Measurements from ENCODE around the gene MEN1. TPM values are rescaled to one million over a fixed set of nuclear protein-coding genes. Genes with fewer than 3 reads are reported as not detected.

Gene MEN1
- total RNA-seq, 1 donor from 2014 or later: 24.6 TPM

- peaks cover 8% of the 10 kb centered on the region for H3K36me3 ChIP-seq (ENCODE audit: control insufficient read depth, insufficient read depth, low read length)
- DNase-seq (ENCODE audit: low read depth): peak; percentile 34
- no peak for TF ChIP-seq CTCF (IDR thresholded peaks at IDR 0.05; ENCODE audit: insufficient read depth, low read length, poor library complexity, severe bottlenecking)
Observed at GRCh38 chr11:64777449-64778222, 32.7 kb downstream of the MEN1 start.

GRCh38 chr11:64776875-64777274, 33.5 kb downstream of the MEN1 start:
- no peak for TF ChIP-seq CTCF (IDR thresholded peaks at IDR 0.05; ENCODE audit: insufficient read depth, low read length, poor library complexity, severe bottlenecking)
- DNase-seq (ENCODE audit: low read depth): no peak
- Histone ChIP-seq H3K4me3 (ENCODE audit: low read depth, low read length) (peak overlapping the region; percentile 95), H3K27me3 (ENCODE audit: control insufficient read depth, insufficient read depth, low read length) (no peaks in the 10 kb centered on the region), H3K36me3 (ENCODE audit: control insufficient read depth, insufficient read depth, low read length) (peaks cover 8% of the 10 kb centered on the region)

More at GRCh38 chr11:64777449-64778222, 32.7 kb downstream of the MEN1 start:
- no peaks in the 10 kb centered on the region for H3K27me3 ChIP-seq (ENCODE audit: control insufficient read depth, insufficient read depth, low read length)
- H3K4me3 ChIP-seq (ENCODE audit: low read depth, low read length): peak overlapping the region; percentile 95

GRCh38 chr11:64776425-64776824, 33.9 kb downstream of the MEN1 start:
- H3K27me3 ChIP-seq (ENCODE audit: control insufficient read depth, insufficient read depth, low read length): no peaks in the 10 kb centered on the region
- TF ChIP-seq CTCF (IDR thresholded peaks at IDR 0.05; ENCODE audit: insufficient read depth, low read length, poor library complexity, severe bottlenecking): no peak
- H3K36me3 ChIP-seq (ENCODE audit: control insufficient read depth, insufficient read depth, low read length): peaks cover 8% of the 10 kb centered on the region
- peak overlapping the region; percentile 95 for H3K4me3 ChIP-seq (ENCODE audit: low read depth, low read length)
- DNase-seq (ENCODE audit: low read depth): no peak

- no peak for TF ChIP-seq CTCF (IDR thresholded peaks at IDR 0.05; ENCODE audit: insufficient read depth, low read length, poor library complexity, severe bottlenecking)
- Histone ChIP-seq H3K4me3 (ENCODE audit: low read depth, low read length) (no peak overlapping the region), H3K27me3 (ENCODE audit: control insufficient read depth, insufficient read depth, low read length) (no peaks in the 10 kb centered on the region), H3K36me3 (ENCODE audit: control insufficient read depth, insufficient read depth, low read length) (peaks cover 17% of the 10 kb centered on the region)
- DNase-seq (ENCODE audit: low read depth): no peak
Observed at GRCh38 chr11:64774144-64774543, 36.2 kb downstream of the MEN1 start.

GRCh38 chr11:64772303-64773018, 37.9 kb downstream of the MEN1 start:
- Histone ChIP-seq H3K27me3 (ENCODE audit: control insufficient read depth, insufficient read depth, low read length) (no peaks in the 10 kb centered on the region), H3K36me3 (ENCODE audit: control insufficient read depth, insufficient read depth, low read length) (peaks cover 18% of the 10 kb centered on the region), H3K4me3 (ENCODE audit: low read depth, low read length) (no peak overlapping the region)
- TF ChIP-seq CTCF (IDR thresholded peaks at IDR 0.05; ENCODE audit: insufficient read depth, low read length, poor library complexity, severe bottlenecking): no peak
- no peak for DNase-seq (ENCODE audit: low read depth)

Measured in kidney epithelial cell (primary cell).